Sciatic nerve (tissue), 2 donors: ENCODE measurements around the gene MED25. TPM values are rescaled to one million over a fixed set of nuclear protein-coding genes. Genes with fewer than 3 reads are reported as not detected.
A peak's percentile ranks its signal among the peaks of the same experiment; 100 is the strongest.

Experiments used
- ATAC-seq: fragments of 200-7000 bp; cut with Tn5 transposase; one replicate; pipeline ENCODE4 v1.9.1; 2020; ENCODE audit warnings: mild to moderate bottlenecking, moderate library complexity
- DNase-seq: peaks from one replicate; pipeline ENCODE4 v3.0.0-alpha.2; 2020; ENCODE audit warnings: low spot score
- intact Hi-C: fragments of 100-400 bp; cut with DNase I; formaldehyde crosslinking; loops from one replicate; pipeline ENCODE4 v1.14.2; 2022
- total RNA-seq: library from RNA; stranded (reverse); fragmentation: NEBNext Ultra II Directional; extraction: Animal tissue kit (Norgen Biotek cat#: 25700); gene quantifications from one replicate; pipeline ENCODE4 v1.2.1, GENCODE V29; 2021
- donor health status: DM: no; HTN: no; CAD: no.
- donor health status: DM: no; HTN: no; CAD: no.

Gene MED25
- total RNA-seq, 1 donor from 2014 or later, result 39.7 TPM

- intact Hi-C loops, result no loop called here
- no peak for DNase-seq
- ATAC-seq, result no peak
These were observed 35.8 kb downstream of the MED25 start for GRCh38 chr19:49853852-49854377.

- no peak for ATAC-seq
- DNase-seq, result peak; percentile 64
- intact Hi-C loops, result loop anchor here (5.0 kb wide), 1 partner anchor 1588 kb away; no protein-coding TSS in a partner anchor
These were observed 36.5 kb downstream of the MED25 start for GRCh38 chr19:49854378-49855263.

GRCh38 chr19:49855277-49855675, 37.2 kb downstream of the MED25 start:
- intact Hi-C loops, result loop anchor here (5.0 kb wide), 1 partner anchor 1587 kb away; no protein-coding TSS in a partner anchor
- ATAC-seq (no peak), DNase-seq (peak; percentile 55)

GRCh38 chr19:49855676-49856573, 37.8 kb downstream of the MED25 start:
- intact Hi-C loops, result loop anchor here (5.0 kb wide), 1 partner anchor 1586 kb away; no protein-coding TSS in a partner anchor
- no peak for ATAC-seq
- peak; percentile 60 for DNase-seq

GRCh38 chr19:49856574-49857021, 38.5 kb downstream of the MED25 start:
- ATAC-seq, result no peak
- intact Hi-C loops, result loop anchor here (5.0 kb wide), 1 partner anchor 1586 kb away; no protein-coding TSS in a partner anchor
- peak; percentile 45 for DNase-seq

- ATAC-seq (no peak), DNase-seq (no peak)
- intact Hi-C loops, result loop anchor here (5.0 kb wide), 1 partner anchor 1585 kb away; no protein-coding TSS in a partner anchor
These were observed 39.2 kb downstream of the MED25 start for GRCh38 chr19:49857061-49857837.

GRCh38 chr19:49857838-49858087, 39.7 kb downstream of the MED25 start:
- no peak for ATAC-seq
- intact Hi-C loops, result loop anchor here (5.0 kb wide), 1 partner anchor 1585 kb away; no protein-coding TSS in a partner anchor
- no peak for DNase-seq

- intact Hi-C loops, result loop anchor here (5.0 kb wide), 1 partner anchor 1584 kb away; no protein-coding TSS in a partner anchor
- ATAC-seq (peak; percentile 5), DNase-seq (peak; percentile 69)
These were observed 40.2 kb downstream of the MED25 start for GRCh38 chr19:49858088-49858985.

- intact Hi-C loops, result loop anchor here (5.0 kb wide), 2 partner anchors 1582 to 1668 kb away; no protein-coding TSS in a partner anchor
- ATAC-seq (no peak), DNase-seq (no peak)
These were observed 41.7 kb downstream of the MED25 start for GRCh38 chr19:49859682-49860335.

GRCh38 chr19:49860336-49861102, 42.4 kb downstream of the MED25 start:
- no peak for DNase-seq
- no peak for ATAC-seq
- intact Hi-C loops, result loop anchor here (5.0 kb wide), 1 partner anchor 1668 kb away; no protein-coding TSS in a partner anchor

GRCh38 chr19:49861107-49861506, 43.0 kb downstream of the MED25 start:
- DNase-seq (peak; percentile 74), ATAC-seq (peak; percentile 56)
- intact Hi-C loops, result loop anchor here (5.0 kb wide), 1 partner anchor 1669 kb away; no protein-coding TSS in a partner anchor

GRCh38 chr19:49861541-49862378, 43.7 kb downstream of the MED25 start:
- intact Hi-C loops, result loop anchor here (5.0 kb wide), 1 partner anchor 1669 kb away; no protein-coding TSS in a partner anchor
- no peak for DNase-seq
- ATAC-seq, result no peak

- DNase-seq (no peak), ATAC-seq (no peak)
- intact Hi-C loops, result loop anchor here (5.0 kb wide), 1 partner anchor 1670 kb away; no protein-coding TSS in a partner anchor
These were observed 44.5 kb downstream of the MED25 start for GRCh38 chr19:49862391-49863253.

- intact Hi-C loops, result loop anchor here (5.0 kb wide), 1 partner anchor 1671 kb away; no protein-coding TSS in a partner anchor
- ATAC-seq (no peak), DNase-seq (no peak)
These were observed 45.3 kb downstream of the MED25 start for GRCh38 chr19:49863254-49863934.
